HG03097 (cell line): ENCODE data around the gene TMA7.

Experiments
- ATAC-seq: cut with Tn5 transposase; IDR thresholded peaks from one replicate; pipeline ENCODE4 v1.9.1; 2021; ENCODE audit not compliant: unreplicated experiment, low FRiP score

TMA7 gene

GRCh38 chr3:48408823-48409281, 31.2 kb upstream of the TMA7 start:
- no peak for ATAC-seq

GRCh38 chr3:48409291-48410201, 30.5 kb upstream of the TMA7 start:
- ATAC-seq: no peak

DNA sequence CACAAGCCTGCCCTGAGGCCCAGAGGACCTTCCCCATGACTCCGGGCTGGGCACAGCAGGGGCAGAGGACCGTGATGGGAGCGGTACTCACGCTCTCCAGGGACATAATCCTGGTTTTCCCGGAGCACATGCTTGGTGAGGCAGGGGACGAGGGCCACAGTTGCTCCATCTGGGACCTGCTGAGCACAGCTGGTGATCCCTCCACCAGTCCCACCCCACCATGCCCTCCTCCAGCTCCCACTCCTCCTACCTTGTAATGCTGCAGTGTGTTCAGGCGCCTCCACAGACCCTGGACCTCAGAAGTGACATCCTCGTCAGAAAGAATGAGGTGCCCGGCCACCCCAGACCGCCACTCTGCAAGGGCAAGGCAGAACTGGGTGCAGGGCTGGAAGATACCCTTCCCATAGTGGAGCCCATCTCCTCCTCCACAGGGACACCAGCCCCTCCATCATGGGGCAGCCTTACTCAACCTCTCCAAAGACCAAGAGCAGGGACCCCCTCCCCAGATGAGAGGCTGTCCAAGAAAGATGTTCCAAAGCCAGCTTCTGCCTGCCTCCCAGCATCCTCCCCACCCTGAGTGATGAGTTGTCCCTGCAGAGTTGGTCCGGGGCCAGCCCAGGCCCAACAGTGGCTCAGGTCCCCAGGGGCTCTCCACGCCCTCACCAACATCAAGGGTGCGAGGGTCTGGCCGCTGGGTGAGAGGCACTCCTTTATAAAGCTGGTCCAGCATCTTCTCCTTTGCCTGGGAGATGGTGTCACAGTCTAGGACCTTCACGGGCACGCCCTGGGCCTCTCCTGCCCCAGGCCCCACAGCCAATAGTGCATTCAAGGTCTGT, 29.6 kb upstream of the TMA7 start:
- no peak for ATAC-seq

DNA sequence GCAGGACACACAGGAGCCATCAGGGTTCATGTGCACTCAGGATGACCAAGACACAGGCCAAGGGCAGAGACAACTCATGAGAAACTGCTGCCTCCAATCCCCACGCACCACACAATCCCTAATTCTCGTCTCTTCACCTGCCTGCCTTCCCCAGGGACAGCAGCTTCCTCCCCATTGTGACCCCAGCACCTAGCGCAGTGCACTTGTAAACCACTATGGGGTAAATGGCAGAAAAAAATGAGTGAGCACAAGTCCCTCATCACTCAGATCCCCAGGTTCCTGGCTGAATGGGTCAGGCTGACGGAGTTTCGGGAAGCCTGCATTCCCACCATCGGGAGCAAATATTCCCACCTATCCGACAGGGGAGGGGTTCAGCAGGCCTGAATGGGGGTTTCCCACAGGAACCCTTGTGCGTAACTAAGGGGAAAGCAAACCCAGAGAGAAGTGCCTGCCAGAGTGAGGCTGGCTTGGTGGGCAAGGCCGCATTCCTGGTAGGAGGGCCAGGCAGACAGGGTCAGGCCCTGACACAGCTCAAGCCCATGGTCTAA, 28.9 kb upstream of the TMA7 start:
- ATAC-seq: no peak

DNA sequence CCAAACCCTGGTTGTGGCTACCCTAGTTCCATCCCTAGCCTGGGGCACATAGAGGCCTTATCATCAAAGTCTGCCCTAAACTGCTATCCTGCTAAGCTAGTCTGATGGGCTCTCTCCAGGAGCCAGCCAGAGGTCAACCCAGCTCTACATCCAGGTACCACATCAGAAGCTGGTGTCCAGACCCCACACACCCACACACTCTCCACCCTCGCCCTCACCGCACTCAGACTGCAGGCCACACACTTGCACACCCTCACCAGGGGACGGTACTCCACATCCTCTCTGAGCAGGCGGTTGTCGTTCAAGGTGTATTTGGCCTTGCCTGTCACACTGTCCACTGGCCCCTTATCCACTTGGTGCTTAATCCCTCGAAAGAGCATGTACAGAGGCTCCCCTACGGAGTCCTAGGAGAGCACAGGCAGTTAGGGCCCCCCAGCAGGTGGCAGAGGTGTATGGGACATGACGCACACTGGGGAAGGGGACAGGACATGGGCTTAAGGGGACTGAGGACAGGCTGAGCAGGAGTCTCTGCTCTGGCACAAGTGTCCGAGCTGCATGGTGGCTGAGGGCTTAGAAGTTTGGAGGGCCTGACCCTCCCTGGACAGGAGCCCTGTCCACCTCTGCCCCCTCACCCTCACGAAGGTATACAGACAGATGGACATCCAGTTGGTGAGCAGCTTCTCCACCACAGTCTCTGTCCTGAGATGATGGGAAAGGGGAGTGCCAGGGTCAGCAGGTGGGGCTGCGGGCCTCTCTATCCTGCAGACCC, 28.3 kb upstream of the TMA7 start:
- no peak for ATAC-seq

GRCh38 chr3:48412375-48413001, 27.6 kb upstream of the TMA7 start:
- no peak for ATAC-seq

DNA sequence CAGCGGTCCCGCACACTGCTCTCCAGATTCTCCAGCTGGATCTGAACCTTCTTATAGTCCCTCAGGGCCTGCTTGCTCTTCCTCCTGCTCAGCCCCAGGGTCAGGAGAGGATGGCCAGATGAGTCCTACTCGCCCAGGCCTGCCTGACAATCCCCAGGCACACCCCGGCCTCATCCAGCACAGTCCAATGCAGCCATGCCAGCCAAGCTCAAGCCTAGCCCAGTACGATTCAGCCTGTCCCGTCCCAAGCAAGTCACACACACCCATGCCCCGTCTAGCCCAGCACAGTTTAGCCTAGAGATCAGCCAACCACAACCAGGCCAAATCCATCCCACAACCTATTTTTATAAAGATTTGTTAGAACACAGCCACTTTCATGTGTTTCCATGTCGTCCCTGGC, 27.0 kb upstream of the TMA7 start:
- ATAC-seq: no peak

DNA sequence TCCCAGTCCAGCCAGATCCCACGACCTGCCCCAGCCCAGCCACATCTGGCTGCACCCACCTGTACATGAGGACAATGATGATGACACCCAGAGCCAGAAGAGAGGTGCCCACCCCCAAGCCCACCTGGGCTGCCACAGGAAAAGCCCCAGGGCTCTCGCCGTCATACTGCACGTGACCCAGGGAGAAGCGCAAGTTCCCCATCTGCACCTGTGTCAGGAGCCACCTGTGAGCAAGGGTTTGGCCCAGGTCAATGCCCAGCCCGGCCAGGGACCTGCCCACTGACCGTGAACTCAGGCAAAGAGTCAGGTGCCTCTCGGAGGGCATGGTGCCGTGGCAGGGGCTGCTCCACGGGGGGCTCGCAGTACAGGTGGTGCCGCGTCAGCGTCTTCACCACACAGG, 26.4 kb upstream of the TMA7 start:
- no peak for ATAC-seq

DNA sequence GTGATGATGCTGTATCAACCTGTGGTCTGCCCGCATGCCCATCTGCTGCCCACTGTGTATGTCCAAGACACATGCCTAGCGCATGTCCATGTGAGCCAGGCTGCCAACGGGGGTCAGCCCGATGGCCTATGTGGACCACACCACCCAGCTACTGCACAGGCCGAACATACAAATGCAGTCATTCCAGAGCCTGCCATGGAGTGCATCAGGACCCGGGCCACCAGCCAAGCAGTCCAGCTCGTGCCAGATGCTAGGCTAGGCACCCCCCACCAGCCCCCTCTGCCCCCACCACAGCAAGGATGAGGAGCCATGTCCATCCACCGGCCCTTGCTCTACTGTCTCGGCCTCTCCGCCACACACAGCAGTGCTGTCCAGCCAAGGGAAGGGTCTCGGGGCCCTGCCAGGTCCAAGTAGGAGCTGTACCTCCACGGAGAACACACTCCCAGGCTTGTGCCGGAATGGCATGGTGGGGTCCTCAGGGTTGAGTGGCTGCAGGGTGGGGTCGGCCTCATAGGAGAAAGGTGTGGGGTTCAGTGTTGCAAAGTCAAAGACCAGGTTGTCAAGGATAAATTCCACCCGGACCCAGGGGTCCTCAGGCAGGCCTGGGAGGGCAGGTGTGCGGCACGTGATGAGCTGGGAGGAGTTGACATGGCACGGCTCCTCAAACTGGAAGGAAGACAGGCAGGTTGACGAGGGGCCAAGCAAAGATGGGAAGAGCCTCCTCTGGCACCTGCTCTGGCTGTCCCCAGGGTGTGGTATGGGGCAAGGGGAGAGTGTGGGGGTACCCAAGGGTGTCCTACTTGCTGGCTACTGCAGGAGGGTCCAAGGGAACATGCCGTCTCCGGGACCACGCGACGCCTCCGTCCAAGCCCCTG, 25.4 kb upstream of the TMA7 start:
- ATAC-seq: no peak

DNA sequence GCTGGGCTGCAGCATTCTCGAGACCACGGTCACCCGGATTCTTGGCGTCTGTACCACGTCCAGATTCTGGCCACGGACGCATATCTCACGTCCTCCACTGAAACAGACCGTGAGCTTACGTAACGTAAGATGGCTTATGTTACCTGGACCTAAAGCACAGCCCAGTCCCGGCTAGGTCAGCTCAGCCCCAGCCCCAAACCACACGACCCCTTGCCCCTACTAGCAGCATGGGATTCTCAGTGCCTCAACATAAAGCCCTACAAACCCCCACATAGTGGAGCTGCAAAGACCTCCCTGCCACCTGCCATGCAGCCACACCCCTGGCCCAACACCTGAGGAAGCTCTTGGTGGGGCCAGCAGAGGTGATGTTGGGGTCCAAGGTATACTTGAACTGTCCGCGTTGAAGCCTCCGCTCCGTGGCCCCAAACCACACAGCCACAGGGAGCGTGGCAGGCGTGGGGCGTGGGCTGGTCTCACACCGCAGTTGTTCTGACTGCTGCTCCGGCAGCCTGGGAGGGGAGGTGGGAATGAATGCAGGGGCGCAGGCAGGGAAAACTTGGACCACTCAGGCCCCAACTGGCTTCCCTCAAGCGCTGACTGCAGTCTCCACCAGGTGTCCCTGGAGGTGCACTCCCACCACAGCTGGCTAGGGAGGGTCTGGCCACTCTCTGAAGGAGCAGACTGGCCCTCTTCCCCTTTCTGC, 24.7 kb upstream of the TMA7 start:
- no peak for ATAC-seq

GRCh38 chr3:48416091-48416505, 24.0 kb upstream of the TMA7 start:
- ATAC-seq: no peak

DNA sequence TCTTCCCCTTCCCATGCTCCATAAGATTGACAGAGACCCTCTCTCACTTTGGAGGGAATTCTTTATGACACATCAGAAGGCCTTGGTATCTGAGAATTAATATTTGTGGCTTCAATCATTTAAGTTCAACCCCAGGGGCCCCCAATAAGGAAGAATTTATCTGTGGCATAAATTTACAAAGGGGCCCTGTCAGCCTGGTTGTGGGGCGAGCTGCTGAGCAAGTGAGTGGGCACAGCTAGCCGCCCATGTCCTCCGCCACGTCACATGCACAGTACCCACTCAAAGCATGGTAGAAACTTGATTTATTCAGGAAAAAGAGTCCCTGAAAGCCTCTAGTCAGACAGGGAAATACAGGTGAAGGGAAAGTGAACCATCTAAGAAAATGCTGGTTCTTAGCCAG, 23.5 kb upstream of the TMA7 start:
- no peak for ATAC-seq

DNA sequence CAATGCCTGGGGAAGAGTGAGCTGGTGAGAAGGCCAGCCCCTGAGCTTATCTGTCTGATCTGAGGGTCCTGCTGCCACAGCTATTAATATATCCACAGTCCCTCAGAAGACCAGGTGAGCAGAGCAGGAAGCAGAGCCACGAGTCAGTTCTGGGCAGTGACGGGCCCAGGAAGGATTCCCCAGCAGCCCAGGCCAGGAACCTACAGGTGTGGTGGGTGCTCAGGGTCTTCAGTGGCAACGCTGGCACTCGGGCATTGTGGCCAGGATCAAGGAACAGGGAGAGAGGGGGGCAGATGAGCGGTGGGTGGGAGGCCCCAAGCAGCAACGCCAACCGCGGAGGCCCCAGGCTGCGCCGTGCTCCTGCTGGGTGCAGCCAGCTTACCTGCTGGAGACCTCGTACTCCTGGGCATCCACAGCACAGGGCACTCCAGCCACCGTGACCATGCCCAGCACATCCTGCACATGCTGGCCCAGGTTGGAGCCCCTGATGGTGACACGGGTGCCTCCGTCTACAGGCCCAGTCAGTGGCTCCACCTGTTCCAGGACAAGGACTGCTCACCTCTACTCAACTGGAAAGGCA, 22.4 kb upstream of the TMA7 start:
- no peak for ATAC-seq

GRCh38 chr3:48418140-48418539, 21.9 kb upstream of the TMA7 start:
- no peak for ATAC-seq

GRCh38 chr3:48418651-48419050, 21.4 kb upstream of the TMA7 start:
- ATAC-seq: no peak

DNA sequence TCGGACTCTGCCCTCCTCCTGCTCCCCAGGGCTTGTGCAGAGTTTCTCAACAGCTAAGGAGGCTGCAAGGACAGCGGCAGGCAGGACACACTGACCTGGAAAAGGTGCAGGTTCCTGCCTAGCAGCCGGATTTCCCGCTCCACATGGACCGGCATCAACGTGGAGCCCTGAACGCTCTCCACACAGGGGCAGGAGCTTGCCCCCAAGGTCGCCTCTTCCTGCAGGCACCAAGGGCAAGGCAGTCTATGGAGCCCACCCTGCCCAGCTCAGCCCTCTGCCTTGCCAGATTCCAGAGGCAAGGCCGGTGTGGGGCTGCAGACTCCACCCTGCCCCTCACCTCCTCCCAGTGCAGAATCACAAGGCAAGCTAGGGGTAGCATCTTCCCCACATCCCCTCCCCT, 20.9 kb upstream of the TMA7 start:
- ATAC-seq: no peak

GRCh38 chr3:48419597-48419996, 20.5 kb upstream of the TMA7 start:
- no peak for ATAC-seq

DNA sequence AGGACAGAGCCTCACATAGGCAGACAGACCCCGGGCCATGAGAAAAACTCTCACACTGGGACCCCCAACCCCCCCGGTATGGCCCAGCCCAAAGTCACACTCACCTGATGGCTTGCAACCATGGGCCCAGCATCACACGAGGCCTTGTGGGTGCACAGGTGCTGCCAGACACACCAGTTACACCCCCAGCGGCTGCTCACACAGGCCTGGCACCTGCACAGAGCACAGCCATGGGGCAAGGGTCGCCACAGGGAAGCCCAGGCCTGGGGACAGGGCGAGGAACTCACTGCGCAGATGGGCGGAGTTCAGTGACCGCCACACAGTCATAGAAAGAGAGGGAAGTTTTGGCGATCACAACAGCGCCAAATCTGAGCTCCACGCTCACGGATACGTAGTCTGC, 19.5 kb upstream of the TMA7 start:
- ATAC-seq: no peak
